HG02840 (cell line): Measurements from ENCODE around the gene LRP1.

Experiments used
- ATAC-seq: cut with Tn5 transposase; IDR thresholded peaks from one replicate; pipeline ENCODE4 v1.9.1; 2021; ENCODE audit warnings: mild to moderate bottlenecking, moderate library complexity, moderate number of reproducible peaks; ENCODE audit not compliant: unreplicated experiment, low FRiP score

LRP1 gene

GRCh38 chr12:57185906-57186508, 57.7 kb downstream of the LRP1 start:
- no peak for ATAC-seq

GRCh38 chr12:57187222-57188089, 59.2 kb downstream of the LRP1 start:
- ATAC-seq, result no peak

- ATAC-seq, result no peak
Observed at GRCh38 chr12:57188090-57188425, 59.8 kb downstream of the LRP1 start.

- ATAC-seq, result no peak
Observed at GRCh38 chr12:57190037-57190436, 61.8 kb downstream of the LRP1 start.

GRCh38 chr12:57190821-57191220, 62.5 kb downstream of the LRP1 start:
- no peak for ATAC-seq

DNA sequence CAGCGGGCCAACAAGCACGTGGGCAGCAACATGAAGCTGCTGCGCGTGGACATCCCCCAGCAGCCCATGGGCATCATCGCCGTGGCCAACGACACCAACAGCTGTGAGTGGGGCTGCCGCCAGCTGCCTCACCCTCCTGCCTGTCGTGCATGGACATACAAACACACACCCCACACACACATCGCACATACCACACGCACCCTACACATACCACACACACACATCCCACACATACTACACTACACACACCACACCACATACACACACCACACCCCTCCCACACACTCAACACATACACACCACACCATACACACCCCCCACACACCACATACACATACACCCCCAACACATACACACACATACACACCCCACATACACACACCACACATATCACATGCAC, 63.1 kb downstream of the LRP1 start:
- no peak for ATAC-seq

- ATAC-seq, result no peak
Observed at GRCh38 chr12:57192920-57193319, 64.6 kb downstream of the LRP1 start.

DNA sequence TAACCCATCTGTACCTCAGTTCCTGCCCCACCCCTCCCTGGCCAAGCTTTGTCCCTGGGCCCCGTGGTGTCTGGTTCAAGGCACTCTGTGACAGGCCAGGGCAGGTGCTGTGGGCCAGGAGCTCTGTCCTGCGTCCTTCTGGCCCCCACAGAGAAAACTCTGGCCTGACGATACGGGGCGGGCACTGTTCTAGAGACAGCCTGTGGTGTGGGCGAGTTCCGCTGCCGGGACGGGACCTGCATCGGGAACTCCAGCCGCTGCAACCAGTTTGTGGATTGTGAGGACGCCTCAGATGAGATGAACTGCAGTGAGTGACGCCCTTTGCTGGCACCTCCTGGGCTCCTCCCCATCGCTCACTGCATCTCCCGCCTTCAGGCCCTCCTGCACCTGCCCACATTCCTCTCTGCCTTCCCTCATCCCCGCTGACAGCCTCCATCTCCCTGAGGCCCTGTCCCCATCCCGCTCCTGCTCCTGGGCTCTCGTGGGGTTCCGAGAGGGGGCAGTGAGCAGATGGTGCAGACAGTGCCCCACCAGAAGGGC, 65.5 kb downstream of the LRP1 start:
- ATAC-seq, result no peak

DNA sequence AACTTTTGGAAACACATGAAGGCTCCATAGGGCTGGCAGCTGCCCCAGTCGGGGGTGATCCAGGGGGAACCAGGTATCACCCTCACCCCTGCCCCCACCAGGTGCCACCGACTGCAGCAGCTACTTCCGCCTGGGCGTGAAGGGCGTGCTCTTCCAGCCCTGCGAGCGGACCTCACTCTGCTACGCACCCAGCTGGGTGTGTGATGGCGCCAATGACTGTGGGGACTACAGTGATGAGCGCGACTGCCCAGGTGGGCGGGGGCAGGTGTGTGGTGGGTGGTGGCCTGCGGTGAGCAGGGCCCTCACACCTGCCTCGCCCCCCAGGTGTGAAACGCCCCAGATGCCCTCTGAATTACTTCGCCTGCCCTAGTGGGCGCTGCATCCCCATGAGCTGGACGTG, 66.0 kb downstream of the LRP1 start:
- ATAC-seq, result no peak

- ATAC-seq, result no peak
Observed at GRCh38 chr12:57195186-57195585, 66.9 kb downstream of the LRP1 start.

GRCh38 chr12:57195611-57196371, 67.5 kb downstream of the LRP1 start:
- ATAC-seq, result no peak

GRCh38 chr12:57196439-57196838, 68.2 kb downstream of the LRP1 start:
- no peak for ATAC-seq

DNA sequence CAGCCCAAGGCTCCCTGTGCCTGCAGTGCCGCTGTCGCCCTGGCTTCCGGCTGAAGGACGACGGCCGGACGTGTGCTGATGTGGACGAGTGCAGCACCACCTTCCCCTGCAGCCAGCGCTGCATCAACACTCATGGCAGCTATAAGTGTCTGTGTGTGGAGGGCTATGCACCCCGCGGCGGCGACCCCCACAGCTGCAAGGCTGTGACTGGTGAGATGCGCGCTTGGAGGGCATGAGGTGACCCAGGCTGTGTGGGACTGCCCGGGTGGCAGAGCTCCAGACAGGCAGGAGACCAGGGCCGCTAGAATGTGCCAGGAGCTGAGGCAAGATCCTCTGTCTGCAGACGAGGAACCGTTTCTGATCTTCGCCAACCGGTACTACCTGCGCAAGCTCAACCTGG, 68.7 kb downstream of the LRP1 start:
- ATAC-seq, result no peak

DNA sequence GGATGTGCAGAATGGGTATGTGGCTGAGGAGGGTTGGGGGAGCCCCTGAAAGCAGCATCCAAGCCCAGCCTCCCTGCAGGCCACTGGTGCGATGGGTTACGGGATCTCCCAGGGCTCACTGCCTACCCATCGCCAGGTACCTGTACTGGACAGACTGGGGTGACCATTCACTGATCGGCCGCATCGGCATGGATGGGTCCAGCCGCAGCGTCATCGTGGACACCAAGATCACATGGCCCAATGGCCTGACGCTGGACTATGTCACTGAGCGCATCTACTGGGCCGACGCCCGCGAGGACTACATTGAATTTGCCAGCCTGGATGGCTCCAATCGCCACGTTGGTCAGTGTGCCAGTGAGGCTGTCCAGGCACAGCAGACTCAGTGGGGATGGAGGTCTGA, 70.0 kb downstream of the LRP1 start:
- no peak for ATAC-seq

DNA sequence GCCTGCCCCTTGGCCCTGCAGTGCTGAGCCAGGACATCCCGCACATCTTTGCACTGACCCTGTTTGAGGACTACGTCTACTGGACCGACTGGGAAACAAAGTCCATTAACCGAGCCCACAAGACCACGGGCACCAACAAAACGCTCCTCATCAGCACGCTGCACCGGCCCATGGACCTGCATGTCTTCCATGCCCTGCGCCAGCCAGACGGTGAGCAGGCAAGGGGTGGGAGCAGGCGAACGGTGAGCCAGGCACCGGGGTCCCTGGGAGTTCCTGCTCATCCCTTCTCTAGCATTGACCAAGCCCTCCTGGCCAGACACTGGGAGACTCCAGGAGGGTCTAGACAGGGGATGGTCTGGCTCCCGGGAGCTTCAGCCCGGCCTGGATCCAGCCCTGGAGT, 70.9 kb downstream of the LRP1 start:
- ATAC-seq, result no peak

GRCh38 chr12:57200497-57200896, 72.2 kb downstream of the LRP1 start:
- ATAC-seq, result no peak

DNA sequence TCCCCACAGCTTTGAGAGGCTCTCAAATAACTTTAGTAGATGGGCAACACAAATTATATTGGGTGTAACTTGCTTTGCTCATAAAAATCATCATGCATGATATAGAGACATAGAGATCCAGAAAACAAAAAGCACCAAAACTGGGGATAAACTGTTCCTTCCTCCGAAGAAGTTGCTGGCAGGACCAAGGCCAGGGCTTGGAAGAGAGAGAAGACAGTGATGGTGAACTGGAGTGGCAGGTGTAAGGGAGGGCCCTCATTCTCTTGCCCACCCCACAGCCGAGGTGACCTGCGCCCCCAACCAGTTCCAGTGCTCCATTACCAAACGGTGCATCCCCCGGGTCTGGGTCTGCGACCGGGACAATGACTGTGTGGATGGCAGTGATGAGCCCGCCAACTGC, 72.9 kb downstream of the LRP1 start:
- ATAC-seq, result no peak

- ATAC-seq, result no peak
Observed at GRCh38 chr12:57201631-57202030, 73.3 kb downstream of the LRP1 start.

DNA sequence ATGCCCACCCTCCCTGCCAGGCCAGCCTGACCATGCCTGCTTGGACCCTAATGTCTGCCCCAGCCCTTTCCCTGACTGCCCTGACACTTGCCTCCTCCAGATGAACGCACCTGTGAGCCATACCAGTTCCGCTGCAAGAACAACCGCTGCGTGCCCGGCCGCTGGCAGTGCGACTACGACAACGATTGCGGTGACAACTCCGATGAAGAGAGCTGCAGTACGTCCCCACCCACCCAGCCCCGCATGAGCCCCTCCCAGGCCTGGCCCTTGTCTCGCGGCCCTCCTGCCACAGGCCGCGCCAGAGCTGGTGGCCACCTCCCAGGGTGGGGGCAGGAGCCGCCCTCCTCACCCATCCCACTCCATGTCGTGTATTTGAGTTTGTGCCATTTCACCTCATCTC, 74.0 kb downstream of the LRP1 start:
- ATAC-seq, result no peak

- ATAC-seq, result no peak
Observed at GRCh38 chr12:57203201-57203600, 74.9 kb downstream of the LRP1 start.

GRCh38 chr12:57203791-57204190, 75.5 kb downstream of the LRP1 start:
- ATAC-seq, result no peak
